HG03575 (cell line): ENCODE results near the gene AGER.
"Not testable (repeated sequence)": the region's sequence is repeated elsewhere in the genome, so short reads cannot be mapped to it uniquely, and the experiment has no call there.

ENCODE experiments used
- ATAC-seq: cut with Tn5 transposase; IDR thresholded peaks from one replicate; pipeline ENCODE4 v1.9.1; 2021; ENCODE audit not compliant: unreplicated experiment, insufficient number of reproducible peaks, low FRiP score; ENCODE audit errors: extremely low read depth

The AGER gene

DNA sequence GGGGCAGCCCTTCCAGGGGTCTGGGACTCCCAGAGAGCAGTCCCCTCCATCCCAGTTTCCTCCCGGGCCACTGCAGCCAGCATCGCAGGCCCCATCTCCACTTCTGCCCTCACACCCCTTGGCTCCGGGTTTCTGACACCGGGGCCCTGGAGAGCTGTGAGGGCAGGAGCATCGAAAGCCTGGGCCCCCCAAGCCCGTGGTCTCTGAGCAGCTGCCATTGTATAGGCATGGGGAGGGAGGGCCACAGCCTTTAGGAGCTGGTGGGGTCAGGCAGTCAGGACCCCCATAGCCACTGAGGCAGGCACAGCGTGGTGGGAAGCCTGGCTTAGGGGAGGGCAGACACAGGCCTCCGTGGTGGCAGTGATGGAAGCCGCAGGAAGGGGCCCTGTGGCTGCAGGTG, 18.1 kb upstream of the AGER start:
- no peak for ATAC-seq

DNA sequence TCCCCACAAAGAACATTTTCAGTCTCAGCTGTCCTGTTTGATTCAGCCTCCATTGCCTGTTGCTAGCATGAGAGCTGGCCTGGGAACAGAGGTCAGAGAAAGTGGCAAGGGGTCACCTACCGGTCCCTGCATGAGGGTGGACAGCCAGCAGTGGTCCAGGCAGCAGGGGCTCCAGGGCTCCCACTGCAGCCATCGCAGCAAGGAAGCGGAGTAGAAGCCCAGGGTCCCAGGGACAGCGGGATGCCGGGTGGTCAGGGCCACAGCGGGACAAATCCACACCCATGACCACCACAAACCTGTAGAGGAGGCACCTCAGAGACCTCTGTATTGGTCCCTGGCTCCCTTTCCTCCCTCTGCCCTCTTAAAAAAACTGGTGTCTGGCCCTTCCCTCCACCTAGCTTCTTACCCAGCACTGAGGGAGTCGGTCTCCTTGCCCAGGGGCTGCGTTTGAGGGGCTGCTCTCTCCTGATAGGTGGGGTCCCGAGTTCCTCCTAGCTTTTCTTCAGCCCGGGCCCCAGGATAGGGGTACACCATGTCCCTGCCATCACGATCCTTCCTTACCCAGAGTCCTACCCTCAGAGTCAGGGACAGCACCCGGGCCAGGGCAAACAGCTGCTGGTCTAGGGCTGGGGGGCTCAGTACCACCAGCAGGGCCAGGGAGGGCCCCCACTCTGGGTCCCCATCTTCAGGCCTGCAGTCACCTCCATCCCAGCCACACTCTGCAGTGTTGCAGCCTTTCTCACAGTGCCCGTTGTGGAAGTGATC, 16.8 kb upstream of the AGER start:
- ATAC-seq: no peak

DNA sequence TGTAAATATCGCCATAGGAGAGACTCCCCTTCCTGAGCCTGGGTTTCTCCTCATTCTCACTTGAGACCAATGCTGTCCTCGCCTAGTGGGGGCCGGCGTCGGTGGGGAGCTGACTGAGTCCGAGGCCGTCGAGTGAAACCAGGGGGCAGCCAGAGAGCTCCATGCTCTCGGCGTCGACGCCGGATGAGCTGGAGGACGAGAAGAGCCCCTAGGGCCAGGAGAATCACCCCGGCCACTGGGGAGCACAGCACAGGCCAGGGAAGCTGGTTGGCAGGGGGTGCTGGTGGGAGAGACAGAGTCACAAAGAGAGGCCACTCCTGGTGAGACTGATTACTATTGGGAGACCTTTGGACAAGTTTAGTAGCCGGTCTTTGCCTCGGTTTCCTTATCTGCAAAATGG, 14.8 kb upstream of the AGER start:
- ATAC-seq: no peak

DNA sequence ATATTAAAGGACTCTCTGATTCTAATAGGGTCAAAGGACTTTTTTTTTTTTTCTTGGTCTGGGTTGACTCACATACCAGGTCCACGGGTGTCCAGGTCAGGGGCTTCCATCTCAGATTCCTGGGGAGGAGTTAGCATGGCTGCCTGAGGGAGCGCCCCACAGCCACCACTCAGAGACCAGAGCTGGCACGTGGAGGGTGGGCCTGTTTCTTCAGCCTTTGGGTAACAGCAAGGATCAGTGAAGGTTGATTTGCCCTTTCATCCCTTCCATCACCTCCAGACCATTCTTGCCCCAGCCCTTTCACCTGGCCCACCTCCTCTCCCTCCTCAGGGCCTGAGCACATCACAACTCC, 14.3 kb upstream of the AGER start:
- no peak for ATAC-seq

DNA sequence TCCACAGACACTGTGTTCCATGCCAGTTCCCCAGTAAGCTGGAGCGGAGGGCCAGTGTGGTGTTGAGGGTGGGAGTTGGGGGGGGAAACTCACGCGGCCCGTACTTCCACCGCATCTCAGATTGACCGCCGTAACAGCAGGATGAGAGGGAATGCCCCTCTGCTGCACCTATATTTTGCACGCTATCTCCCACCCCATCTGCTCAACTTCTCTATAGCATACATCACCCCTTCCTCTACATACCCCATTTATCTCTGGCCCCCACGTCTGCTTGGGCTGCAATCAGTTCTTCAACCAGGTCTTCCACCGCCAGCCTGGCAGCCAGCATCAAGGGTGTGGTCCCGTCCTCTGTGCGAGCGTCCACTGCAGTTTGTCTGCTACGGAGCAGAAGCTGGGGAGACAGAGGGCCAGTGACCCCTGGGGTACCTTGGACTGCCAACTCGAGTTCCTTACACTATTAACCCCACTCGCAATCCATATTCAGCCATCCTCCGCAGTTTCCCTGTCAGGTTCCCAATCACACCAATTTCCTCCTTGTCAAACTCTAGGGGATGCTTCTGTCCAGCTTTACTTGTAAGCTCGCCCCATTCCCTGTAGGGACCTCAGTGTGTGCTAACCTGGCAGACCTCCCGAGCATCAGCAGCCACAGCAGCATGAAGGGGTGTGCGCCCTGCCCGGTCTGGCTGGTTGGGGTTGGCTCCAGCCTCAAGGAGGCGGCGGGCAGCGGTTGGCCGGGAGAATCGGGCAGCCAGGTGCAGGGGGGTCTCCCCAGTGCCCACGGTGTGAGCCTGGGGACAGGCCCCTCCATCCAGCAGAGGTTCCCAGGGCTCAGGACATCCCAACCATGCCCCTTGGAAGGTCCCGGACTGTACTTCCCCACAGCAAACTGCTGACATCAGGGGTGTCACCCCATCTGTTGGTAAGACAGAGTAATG, 12.9 kb upstream of the AGER start:
- ATAC-seq: no peak

DNA sequence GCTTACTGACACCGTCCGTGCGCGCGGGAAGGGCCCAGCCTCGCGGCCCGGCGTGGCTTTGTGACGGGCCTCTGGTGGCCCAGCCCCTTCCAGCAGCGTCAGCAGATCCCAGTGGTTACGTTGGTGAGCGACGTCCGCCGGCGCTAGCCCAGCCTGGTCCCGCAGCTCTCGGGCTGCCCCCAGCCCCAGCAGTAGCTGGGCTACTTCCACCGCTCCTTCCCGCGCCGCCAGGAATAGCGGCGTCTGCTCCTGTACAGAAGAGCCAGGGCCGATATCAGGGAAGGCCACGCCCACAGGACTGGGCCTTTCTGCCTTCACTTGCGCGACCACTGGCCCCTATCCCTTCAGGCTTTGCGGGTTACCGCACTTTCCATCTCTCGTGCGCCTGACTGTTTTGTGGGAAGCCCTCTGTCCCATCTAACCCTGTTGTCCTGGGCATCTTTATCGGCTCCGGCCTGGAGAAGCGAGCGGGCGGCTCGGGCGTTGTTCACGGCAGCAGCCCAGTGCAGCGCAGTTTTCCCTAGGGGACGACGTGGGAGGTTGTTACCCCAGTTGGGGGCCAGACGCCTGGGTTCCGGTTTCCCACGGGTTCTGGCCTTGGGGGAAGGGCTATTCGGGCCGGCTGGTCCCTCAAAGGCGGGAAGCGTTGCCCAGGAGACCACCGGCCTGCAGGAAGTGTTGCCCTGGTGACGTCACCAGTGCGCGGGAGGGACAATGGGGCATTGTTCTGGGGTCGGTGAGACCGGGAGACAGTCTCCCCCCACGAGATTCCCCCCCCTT, 12.0 kb upstream of the AGER start:
- ATAC-seq: peak; percentile 31

DNA sequence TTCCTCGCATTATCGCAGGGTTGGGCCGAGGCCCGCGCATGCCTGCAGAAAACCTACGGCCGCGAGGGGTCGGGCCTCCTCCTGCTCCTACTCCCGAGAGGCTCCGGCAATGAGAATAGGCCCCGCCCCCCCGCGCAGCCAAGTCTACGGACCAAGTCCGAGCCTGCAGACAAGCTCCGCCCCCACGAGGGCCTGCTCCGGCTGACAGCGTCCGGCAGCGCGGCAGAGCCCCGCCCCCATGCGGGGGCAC, 11.5 kb upstream of the AGER start:
- no peak for ATAC-seq

DNA sequence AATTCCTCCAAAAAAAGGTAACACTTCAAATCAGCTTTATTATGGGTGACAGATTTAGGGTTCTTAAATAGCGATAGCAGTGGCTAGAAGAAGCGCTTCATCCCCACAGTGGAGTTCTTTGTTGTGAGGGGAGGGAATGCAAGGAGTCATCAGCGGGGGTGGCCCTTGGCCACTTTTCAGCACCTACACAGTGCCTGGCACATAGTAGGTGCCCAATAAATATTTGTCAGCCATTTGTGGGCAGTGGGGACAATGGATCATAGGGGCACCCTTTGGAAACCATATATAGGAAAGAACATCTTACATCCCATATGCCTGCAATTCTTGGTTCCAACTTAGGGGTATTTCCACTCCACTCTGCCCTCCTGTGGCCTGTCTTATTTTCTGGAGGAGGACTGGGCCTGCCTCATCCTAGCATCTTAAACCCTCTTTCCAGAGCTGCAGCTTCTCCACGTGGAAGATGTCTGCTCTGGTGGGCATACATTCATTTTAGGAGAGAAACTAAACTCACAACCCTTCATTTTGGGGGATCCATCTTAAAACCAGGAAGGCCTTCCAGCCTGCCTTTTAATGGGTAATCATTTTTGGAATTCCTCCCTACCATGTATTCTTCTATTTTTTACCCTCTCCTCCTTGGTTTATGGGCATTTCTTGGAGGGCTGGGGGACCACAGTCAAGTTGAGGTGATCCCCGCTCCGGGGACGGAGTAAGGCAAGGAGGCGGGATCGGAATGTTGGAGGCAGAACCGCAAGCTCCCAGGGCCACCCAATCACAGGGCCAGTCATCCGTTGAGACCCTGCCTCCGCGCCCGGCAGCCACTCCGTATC, 11.0 kb upstream of the AGER start:
- ATAC-seq: peak; percentile 41

DNA sequence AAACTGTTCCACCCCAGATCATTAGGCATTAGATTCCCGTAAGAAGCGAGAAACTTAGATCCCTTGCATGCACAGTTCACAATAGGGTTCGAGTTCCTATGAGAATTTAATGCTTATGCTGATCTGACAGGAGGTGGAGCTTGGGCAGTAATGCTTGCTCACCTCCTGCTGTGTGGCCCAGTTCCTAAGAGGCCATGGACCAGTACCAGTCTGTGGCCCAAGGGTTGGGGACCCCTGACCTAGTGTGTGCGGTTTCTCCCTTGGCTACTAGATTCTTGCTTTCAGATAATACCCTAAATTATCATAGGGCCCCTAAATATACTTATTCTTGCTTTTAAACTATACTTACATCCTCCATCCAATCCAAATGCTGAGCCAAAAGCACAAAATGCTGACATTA, 10.3 kb upstream of the AGER start:
- ATAC-seq: no peak

DNA sequence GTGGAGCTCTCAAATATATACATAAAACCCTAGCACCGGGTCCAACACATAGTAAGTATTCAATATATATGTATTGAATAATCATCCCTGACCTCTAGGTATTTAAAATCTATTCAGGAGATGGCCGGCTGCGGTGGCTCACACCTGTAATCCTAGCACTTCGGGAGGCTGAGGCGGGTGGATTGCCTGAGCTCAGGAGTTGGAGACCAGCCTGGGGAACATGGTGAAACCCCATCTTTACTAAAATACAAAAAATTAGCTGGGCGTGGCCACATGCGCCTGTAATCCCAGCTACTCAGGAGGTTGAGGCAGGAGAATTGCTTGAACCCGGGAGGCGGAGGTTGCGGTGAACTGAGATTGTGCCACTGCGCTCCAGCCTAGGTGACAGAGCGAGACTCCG, 9.0 kb upstream of the AGER start:
- not testable (repeated sequence) for ATAC-seq

DNA sequence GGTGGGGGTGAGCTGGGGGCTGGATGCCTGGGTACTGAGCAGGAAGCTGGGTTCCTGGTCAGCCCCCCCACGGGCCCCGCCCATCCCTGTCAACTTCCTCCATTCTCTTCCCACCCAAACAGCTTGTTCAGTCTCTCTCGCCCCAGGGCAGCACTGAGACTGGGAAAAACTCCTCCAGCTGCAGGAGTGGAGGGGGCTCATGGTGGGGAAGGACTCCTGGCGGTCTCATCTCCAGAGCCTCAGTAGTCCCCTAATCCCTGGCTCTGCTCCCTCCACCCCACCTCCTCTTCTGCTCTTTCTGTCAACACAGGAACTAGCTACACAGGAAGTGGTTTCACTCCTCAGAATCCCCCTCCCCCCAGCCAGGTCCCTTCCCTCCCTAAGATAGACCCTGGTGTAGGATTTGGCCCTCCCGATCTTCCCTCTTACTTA, 8.6 kb upstream of the AGER start, which contains the start of gene GPSM3:
GPSM3 (minus strand) TSS at position 36 of the 432 bp plus-strand sequence. CDS start 130 bp downstream, outside the sequence.
- no peak for ATAC-seq

DNA sequence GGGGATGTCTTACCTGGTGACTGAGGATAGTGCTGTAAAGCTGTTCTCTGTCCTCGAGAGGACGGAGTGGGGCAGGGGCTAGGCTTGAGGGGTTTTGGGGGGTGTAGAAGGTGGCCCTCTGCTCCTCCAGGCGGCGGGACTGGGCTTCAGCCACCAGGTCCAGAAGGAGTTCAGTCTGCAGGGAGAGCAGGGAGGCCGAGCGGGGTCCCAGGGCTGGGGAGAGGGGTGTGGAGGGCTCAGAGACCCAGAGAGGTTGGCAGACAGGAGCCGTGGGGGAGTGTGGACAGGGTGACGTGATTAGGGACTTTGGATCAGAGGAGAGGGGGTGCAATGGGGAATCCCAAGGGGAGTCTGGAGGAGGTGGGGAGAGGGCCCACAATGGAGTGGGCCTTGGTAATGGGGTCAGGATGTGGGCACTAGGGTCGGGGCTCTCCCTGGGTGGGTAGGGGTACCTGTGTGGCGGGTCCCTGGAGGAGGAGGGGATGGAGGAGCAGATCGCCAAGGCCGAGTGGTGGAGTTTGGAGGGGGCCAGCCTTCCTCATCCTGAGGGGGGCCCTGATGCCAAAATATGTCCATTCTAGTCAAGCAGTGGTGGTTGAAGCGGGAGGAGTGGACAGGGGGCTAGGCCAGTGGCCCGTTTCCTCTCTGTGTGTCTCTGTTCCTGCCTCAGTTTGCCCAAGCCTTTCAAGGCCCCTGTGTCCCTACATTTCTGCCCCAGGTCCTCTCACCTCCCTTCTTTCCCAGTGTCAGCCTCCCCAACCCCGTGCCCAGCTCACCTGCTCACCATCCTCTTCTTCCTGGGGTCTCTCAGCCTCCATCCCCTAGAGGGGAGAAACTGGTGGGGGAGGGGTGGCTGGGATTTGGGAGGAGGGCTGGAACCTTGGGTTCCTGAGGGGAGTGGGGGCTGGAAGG, 7.9 kb upstream of the AGER start:
- ATAC-seq: no peak

DNA sequence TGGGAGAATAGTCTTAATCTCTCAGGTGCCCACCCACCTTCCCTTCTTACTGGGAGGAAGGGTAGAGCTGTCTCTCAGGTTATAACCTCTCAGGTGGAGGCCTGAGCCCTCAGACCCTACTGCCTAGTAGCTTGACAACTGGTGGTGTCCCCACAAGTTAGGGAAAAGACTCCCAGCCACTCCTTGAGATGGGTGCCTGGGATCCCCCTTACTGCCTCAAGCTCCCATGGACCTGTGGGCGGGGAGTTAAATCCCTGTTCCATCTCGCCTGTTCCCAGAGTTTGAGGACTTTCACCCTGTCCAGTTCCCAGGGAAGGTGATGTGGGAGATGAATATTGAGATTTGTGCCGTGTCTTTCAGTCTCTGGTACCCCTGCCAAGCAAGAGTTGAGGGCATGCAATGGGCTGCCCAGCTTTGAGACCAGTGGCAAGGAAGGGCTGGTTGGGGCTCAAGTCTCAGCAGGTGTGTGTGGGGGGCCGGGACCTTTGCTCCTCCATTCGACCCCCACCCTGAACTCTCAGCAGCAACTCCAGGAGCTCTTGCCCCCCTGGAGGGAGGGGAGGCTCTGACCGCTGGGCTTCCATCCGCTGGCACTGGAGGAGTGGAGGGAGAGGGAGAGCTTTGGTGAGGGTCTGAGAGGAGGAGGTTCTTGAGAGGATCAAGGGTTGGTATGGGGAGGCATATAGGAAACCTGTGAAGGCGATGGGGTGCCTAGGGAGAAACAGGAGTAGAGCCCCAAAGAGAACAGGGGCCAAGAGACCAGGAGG, 7.0 kb upstream of the AGER start:
- no peak for ATAC-seq

DNA sequence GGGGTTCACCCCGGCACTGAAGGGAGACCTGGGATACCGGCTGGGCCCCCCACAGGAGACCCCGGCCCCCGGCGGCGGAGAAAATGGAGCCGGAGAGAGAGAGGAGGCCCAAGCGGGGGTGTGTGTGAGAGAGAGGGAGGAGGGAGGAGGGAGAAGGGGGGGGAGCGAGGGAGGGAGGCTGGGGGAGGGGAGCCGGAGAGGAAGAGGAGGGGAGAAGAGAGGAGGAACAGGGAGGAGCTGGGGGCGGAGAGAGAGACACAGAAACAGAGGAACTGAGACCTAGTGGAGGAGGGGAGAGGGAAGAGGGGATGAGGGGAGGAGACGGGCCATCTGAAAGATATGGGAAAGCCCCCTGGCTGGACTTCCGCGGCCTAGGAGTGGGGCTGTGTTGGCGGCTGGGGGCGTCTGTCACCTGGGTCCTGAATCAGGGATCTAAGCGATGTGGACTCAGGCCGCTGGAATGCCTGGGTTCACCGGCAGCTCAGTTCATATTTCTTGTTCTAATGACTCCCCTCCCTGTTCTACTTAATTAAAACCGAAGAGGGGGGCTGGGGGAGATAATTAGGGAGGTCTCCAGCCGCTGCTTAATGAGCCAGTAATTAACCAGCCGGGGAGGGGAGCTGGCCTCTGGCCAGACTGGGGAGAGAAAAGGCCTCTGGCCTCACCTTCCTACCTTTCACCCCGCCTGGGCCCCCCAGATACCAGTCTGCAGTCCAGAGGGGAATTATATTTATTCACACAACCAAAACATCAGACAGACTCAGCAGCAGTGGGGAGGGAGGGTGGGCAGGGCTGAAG, 6.2 kb upstream of the AGER start, which contains the start of gene PBX2:
PBX2 (minus strand) TSS at position 149 of the 798 bp plus-strand sequence. CDS start 287 bp downstream, outside the sequence.
- ATAC-seq: no peak

DNA sequence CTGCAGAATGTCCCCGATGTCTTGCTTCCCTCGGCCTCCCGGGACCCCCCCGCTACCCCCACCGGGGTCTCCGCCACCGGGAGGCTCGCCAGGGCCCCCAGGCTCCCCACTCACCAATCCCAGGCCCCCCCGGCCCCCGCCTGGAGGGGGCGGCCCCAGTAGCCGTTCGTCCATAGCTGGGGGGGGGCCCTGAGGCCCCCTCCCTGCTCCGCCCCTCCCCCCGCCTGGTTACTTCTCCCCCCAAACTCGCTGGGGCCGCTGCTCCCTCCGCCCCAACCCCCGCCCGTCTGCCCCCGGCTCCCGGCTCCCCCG, 5.6 kb upstream of the AGER start:
- no peak for ATAC-seq

DNA sequence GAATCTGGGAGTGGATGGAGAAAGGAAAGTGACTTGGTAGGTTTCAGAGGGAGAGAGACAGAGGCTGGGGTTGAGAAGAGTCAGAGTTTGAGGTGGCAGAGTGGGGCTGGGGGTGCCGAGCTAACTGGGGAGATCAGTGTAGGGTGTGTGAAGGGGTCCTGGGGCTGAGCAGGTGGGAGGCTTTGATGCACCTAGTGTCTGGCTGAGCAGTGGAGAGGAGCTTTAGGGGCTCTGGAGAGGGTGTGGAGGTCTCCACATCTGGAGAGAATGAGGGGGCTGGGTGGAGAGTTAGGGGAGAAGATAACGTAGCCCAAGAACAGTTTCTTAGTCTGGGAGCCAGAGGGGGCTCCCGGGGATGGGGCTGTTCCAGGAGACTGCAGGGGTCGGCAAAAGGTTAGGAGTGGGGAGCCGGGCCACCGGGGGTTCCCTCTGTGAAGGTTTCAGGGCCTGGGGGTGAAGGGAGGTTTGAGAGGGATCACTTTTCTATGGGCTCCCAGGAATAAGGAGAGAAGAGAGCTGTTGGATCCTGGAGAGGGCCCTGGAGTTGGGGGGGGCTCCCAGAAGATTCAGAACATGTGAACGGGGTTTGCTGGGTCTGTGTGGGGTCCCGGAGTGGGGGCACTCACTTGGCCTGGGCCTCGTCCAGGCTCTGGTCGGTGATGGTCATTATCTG, 5.2 kb upstream of the AGER start:
- no peak for ATAC-seq
